ENCODE results near the gene DSC1. TPM values are rescaled to one million over a fixed set of nuclear protein-coding genes. Genes with fewer than 3 reads are reported as not detected.
"Not testable (repeated sequence)": the region's sequence is repeated elsewhere in the genome, so short reads cannot be mapped to it uniquely, and the experiment has no call there.

The DSC1 gene
- total RNA-seq, 1 donor from 2014 or later = 3.0 TPM

GRCh38 chr18:31185186-31185950, 22.7 kb upstream of the DSC1 start:
- ATAC-seq = no peak
- DNase-seq (ENCODE audit: missing footprints) = no peak
- intact Hi-C loops (cut with DNase I) = no loop called here

GRCh38 chr18:31183302-31183701, 20.6 kb upstream of the DSC1 start:
- DNase-seq (ENCODE audit: missing footprints) (no peak), ATAC-seq (no peak)
- intact Hi-C loops (cut with DNase I) = no loop called here

GRCh38 chr18:31177369-31177768, 14.7 kb upstream of the DSC1 start:
- not testable (repeated sequence) for ATAC-seq

GRCh38 chr18:31176531-31176930, 13.9 kb upstream of the DSC1 start:
- intact Hi-C loops (cut with DNase I) = no loop called here
- no peak for DNase-seq (ENCODE audit: missing footprints)

More at GRCh38 chr18:31177369-31177768, 14.7 kb upstream of the DSC1 start:
- DNase-seq (ENCODE audit: missing footprints); intact Hi-C loops (cut with DNase I): not testable (repeated sequence)

GRCh38 chr18:31171144-31171839, 8.6 kb upstream of the DSC1 start:
- ATAC-seq (no peak), DNase-seq (ENCODE audit: missing footprints) (no peak)
- intact Hi-C loops (cut with DNase I) = no loop called here

More at GRCh38 chr18:31176531-31176930, 13.9 kb upstream of the DSC1 start:
- no peak for ATAC-seq

GRCh38 chr18:31170335-31170734, 7.7 kb upstream of the DSC1 start:
- intact Hi-C loops (cut with DNase I) = no loop called here
- DNase-seq (ENCODE audit: missing footprints) = no peak
- ATAC-seq = no peak

- no peak for ATAC-seq
- intact Hi-C loops (cut with DNase I) = loop anchor here (2.0 kb wide), 1 partner anchor 14 kb away; no protein-coding TSS in a partner anchor
- no peak for DNase-seq (ENCODE audit: missing footprints)
These were observed 250 bp downstream of the DSC1 start for GRCh38 chr18:31162419-31162793.

- intact Hi-C loops (cut with DNase I) = loop anchor here (2.0 kb wide), 1 partner anchor 13 kb away; no protein-coding TSS in a partner anchor
- DNase-seq (ENCODE audit: missing footprints) (no peak), ATAC-seq (no peak)
These were observed 768 bp downstream of the DSC1 start for GRCh38 chr18:31161757-31162418.

GRCh38 chr18:31156821-31157763, 5.6 kb downstream of the DSC1 start:
- ATAC-seq (no peak), DNase-seq (ENCODE audit: missing footprints) (no peak)
- intact Hi-C loops (cut with DNase I) = no loop called here

- ATAC-seq (no peak), DNase-seq (ENCODE audit: missing footprints) (no peak)
- intact Hi-C loops (cut with DNase I) = no loop called here
These were observed 7.2 kb downstream of the DSC1 start for GRCh38 chr18:31155498-31155897.

GRCh38 chr18:31154181-31154580, 8.5 kb downstream of the DSC1 start:
- intact Hi-C loops (cut with DNase I) = no loop called here
- ATAC-seq = no peak
- no peak for DNase-seq (ENCODE audit: missing footprints)

GRCh38 chr18:31149351-31149750, 13.3 kb downstream of the DSC1 start:
- no peak for ATAC-seq
- intact Hi-C loops (cut with DNase I) = loop anchor here (2.0 to 10.0 kb wide), 2 partner anchors 13 to 75 kb away; partner anchors contain the start of gene DSC1

GRCh38 chr18:31148600-31148999, 14.1 kb downstream of the DSC1 start:
- ATAC-seq = no peak
- intact Hi-C loops (cut with DNase I) = loop anchor here (2.0 to 10.0 kb wide), 2 partner anchors 14 to 74 kb away; partner anchors contain the start of gene DSC1

More at GRCh38 chr18:31149351-31149750, 13.3 kb downstream of the DSC1 start:
- DNase-seq (ENCODE audit: missing footprints) = no peak

GRCh38 chr18:31146809-31147208, 15.8 kb downstream of the DSC1 start:
- DNase-seq (ENCODE audit: missing footprints) (no peak), ATAC-seq (no peak)
- intact Hi-C loops (cut with DNase I) = loop anchor here (10.0 kb wide), 1 partner anchor 72 kb away; no protein-coding TSS in a partner anchor

More at GRCh38 chr18:31148600-31148999, 14.1 kb downstream of the DSC1 start:
- no peak for DNase-seq (ENCODE audit: missing footprints)

- DNase-seq (ENCODE audit: missing footprints) = no peak
- ATAC-seq = no peak
- intact Hi-C loops (cut with DNase I) = loop anchor here (10.0 kb wide), 1 partner anchor 68 kb away; no protein-coding TSS in a partner anchor
These were observed 19.6 kb downstream of the DSC1 start for GRCh38 chr18:31143025-31143424.

GRCh38 chr18:31138709-31139108, 23.9 kb downstream of the DSC1 start:
- intact Hi-C loops (cut with DNase I) = no loop called here
- DNase-seq (ENCODE audit: missing footprints) (no peak), ATAC-seq (no peak)

GRCh38 chr18:31134988-31135529, 27.6 kb downstream of the DSC1 start:
- no peak for ATAC-seq
- DNase-seq (ENCODE audit: missing footprints) = no peak
- intact Hi-C loops (cut with DNase I) = no loop called here
